Measurements from ENCODE around the gene DDX10. TPM values are rescaled to one million over a fixed set of nuclear protein-coding genes. Genes with fewer than 3 reads are reported as not detected.
A peak's percentile ranks its signal among the peaks of the same experiment; 100 is the strongest.

DDX10 gene
- total RNA-seq, 1 experiment from 2014 or later: 48.3 TPM

DNA sequence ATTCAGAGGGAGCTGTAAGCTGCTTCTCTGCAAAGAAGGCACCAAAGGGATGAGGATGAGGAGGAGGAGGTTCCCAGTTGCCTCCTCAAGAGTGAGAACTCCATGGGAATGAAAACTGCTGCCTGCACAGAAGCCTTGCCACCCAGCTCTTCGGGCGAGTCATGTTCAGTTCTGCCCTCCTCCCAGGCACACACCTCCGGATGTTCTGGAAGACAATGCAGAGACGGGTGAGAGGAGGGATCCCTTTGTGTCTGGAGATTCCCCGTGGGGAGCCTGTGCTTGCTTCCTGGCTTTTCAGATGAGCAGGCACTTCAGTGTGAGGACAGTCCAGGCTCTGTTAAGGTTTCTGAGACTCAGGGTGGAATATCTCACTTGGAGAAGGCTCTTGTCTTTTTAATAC, 295.6 kb downstream of the DDX10 start:
- H3K23me2 ChIP-seq (ENCODE audit: insufficient read length, low read depth, low read length, poor library complexity, severe bottlenecking): no peaks in the 10 kb centered on the region
- H2BK120ac ChIP-seq (ENCODE audit: low read depth, low read length, poor library complexity, severe bottlenecking): no peak overlapping the region
- no peak overlapping the region for H3K9ac ChIP-seq (ENCODE audit: extremely low read depth, insufficient read length, low read length)
- peak; percentile 66 for DNase-seq
- H3K18ac ChIP-seq (ENCODE audit: insufficient read length, low read depth, low read length): no peak overlapping the region
- no peak overlapping the region for H2BK15ac ChIP-seq (ENCODE audit: low read depth, low read length)
- H3K14ac ChIP-seq (ENCODE audit: insufficient read depth, low read length): no peak overlapping the region
- no peaks in the 10 kb centered on the region for H3K79me2 ChIP-seq (ENCODE audit: insufficient read depth, low read length)
- Mint-ChIP-seq H3K27me3 (ENCODE audit: low read depth) (no peaks in the 10 kb centered on the region), H3K9me3 (no peaks in the 10 kb centered on the region; a peak in 1 of 5 replicates), H3K36me3 (ENCODE audit: insufficient read depth in 1 of 3, low read depth in 3 of 3) (no peaks in the 10 kb centered on the region), H3K4me3 (no peak overlapping the region), H3K4me1 (peaks cover 26 to 40% of the 10 kb centered on the region in 2 experiments), H3K27ac (peak overlapping the region in 2 of 3 experiments; percentile 75 to 96; a peak in 3 of 7 replicates)
- H4K91ac ChIP-seq (ENCODE audit: insufficient read length, low read depth, low read length): no peak overlapping the region
- no peak overlapping the region for H4K8ac ChIP-seq (replicated peaks; ENCODE audit: insufficient read length, low read depth, low read length)
- no peak overlapping the region for H3K27ac ChIP-seq (ENCODE audit: insufficient read length, low read depth, low read length)
- no peak overlapping the region for H3K56ac ChIP-seq (ENCODE audit: insufficient read length, low read depth, low read length)
- no peaks in the 10 kb centered on the region for H3K9me3 ChIP-seq (ENCODE audit: control insufficient read depth, low read depth, low read length)
- no peak overlapping the region for H3T11ph ChIP-seq (ENCODE audit: low read length)
- H3K4me2 ChIP-seq (ENCODE audit: insufficient read depth, insufficient read length, low read length): no peak overlapping the region
- peaks cover 5% of the 10 kb centered on the region; the same call in 1 of the 2 replicates for H3K4me1 ChIP-seq (ENCODE audit: insufficient read depth, low read length)
- no peak overlapping the region for H2BK5ac ChIP-seq (ENCODE audit: insufficient read length, low read length)
- no peak overlapping the region for H2AFZ ChIP-seq (ENCODE audit: low read length)
- no peak overlapping the region for H3K4ac ChIP-seq (ENCODE audit: low read depth, low read length)
- 0 out of 2 replicates have a peak, but pooled peaks cover 2% of the 10 kb centered on the region for H3K27me3 ChIP-seq (ENCODE audit: insufficient read depth, low read length)
- no peaks in the 10 kb centered on the region for H4K20me1 ChIP-seq (ENCODE audit: control insufficient read depth, insufficient read depth, insufficient read length)
- no peak overlapping the region for H3K23ac ChIP-seq (ENCODE audit: insufficient read length, low read depth, low read length)
- TF ChIP-seq CTCF (conservative IDR thresholded peaks at IDR 0.05): no peak
- no CpG with 5 or more reads among the region's 5 CpGs for WGBS (ENCODE audit: extremely low coverage, insufficient read length, low lambda C conversion rate)
- no peak overlapping the region for H2BK12ac ChIP-seq (ENCODE audit: insufficient read length, low read depth, low read length)
- no peak overlapping the region for H4K5ac ChIP-seq (ENCODE audit: insufficient read length, low read depth, low read length)
- H2BK20ac ChIP-seq (ENCODE audit: low read depth, low read length, poor library complexity, severe bottlenecking): no peak overlapping the region
- no peak overlapping the region for H2AK5ac ChIP-seq (ENCODE audit: insufficient read length, low read length)
- H3K79me1 ChIP-seq (ENCODE audit: insufficient read depth, low read depth, low read length, poor library complexity, severe bottlenecking): no peaks in the 10 kb centered on the region
